CD4-positive, alpha-beta T cell treated with Interleukin-6 for 4 hours (primary cell): Measurements from ENCODE around the gene ARHGAP24.
"Not testable (repeated sequence)": the region's sequence is repeated elsewhere in the genome, so short reads cannot be mapped to it uniquely, and the experiment has no call there.

Experiments
- DNase-seq: peaks from one replicate; pipeline ENCODE4 v3.0.0-alpha.2; 2020; ENCODE audit warnings: mixed read lengths

Gene ARHGAP24

GRCh38 chr4:85968945-85969819 is 494.2 kb downstream of the ARHGAP24 start:
- no peak for DNase-seq

GRCh38 chr4:85970535-85970934 is 495.6 kb downstream of the ARHGAP24 start:
- DNase-seq: no peak

DNA sequence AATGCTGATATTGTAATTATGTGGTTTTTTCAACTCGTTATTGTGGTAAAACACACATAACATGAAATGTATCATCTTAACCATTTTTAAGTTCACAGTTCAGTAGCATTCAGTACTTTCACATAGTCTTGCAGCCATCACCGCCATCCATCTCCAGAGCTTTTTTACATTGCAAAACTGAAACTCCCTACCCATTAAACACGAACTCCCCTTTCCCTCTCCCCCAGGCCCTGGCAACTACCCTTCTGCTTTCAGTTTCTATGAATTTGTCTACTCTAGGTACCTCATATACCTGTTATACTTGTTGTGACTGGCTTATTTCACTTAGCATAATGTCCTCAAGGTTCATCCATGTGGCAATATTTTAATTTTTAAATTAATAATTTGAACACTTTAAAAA is 504.3 kb downstream of the ARHGAP24 start:
- no peak for DNase-seq

GRCh38 chr4:85986266-85986665 is 511.3 kb downstream of the ARHGAP24 start:
- DNase-seq: no peak

DNA sequence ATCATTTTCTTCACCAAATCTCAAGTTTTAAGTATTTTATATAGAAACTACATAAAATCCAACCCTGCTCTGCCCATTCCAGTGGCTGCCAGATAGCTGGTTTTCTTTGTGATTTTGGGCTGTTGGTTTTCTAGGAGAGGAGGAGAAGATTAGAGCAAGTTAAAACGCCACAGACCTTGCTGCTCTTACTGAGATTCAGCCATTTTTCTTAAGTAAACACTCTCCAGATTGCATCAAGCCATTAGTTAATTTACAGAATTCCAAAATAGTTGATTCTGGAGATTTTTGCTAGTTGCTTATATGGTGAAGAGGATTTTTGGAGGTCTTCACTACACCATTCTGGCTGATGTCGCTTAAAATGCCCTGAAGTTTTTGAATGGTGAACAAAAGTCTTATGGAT is 518.7 kb downstream of the ARHGAP24 start:
- DNase-seq: no peak

DNA sequence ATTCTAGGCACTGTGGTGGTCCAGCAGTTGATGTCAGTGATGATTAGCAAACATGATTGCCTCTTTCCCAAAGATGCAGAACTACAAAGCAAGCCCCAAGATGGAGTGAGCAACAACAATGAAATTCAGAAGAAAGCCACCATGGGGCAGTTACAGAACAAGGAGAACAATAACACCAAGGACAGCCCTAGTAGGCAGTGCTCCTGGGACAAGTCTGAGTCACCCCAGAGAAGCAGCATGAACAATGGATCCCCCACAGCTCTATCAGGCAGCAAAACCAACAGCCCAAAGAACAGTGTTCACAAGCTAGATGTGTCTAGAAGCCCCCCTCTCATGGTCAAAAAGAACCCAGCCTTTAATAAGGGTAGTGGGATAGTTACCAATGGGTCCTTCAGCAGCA is 519.6 kb downstream of the ARHGAP24 start:
- DNase-seq: no peak

DNA sequence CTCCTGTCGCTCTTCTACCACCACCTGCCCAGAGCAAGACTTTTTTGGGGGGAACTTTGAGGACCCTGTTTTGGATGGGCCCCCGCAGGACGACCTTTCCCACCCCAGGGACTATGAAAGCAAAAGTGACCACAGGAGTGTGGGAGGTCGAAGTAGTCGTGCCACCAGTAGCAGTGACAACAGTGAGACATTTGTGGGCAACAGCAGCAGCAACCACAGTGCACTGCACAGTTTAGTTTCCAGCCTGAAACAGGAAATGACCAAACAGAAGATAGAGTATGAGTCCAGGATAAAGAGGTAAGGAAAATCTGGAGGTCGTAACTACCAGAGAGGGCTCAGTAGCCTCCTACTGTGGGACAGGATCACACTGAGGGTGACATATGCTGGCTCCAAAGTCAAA is 520.4 kb downstream of the ARHGAP24 start:
- DNase-seq: no peak

- DNase-seq: no peak
Measured at GRCh38 chr4:86001591-86001990, 526.6 kb downstream of the ARHGAP24 start.

DNA sequence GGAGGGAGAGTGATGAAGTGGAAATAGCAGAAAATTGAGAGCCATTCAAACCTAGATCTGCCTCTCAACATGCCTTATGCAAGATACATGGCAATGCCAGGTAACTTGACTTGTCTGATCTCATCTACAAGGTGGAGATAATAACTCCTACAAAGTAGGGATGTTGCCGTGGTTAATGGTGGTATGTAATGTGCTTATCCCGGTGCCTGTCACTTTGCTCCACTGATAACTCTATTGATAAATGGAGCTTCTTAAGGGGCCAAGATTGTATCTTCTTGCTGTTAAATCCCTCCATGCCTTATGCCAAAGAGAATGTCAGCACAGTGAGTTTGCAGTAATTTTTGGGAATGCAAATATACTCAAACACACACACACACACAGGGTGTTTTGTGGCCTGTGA is 529.1 kb downstream of the ARHGAP24 start:
- DNase-seq: no peak

DNA sequence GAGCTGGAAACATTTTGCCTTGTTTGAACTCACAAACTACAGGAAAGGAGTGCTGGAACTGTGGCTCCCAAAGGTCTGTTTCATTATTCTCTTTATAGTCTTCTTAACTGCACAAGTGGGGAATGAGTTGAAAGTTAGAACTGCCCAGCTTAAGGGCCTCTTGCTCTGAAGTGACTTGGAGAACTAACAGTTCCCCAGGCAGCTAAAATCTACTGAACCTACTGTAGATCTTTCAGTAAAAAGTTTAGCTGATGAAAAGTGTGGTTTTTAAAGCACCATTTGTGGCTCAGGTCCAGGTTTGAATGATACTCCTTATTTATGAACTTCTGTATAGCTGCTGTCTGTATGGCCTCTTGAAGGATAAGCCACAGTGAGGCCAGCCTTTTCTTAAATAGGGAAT is 531.1 kb downstream of the ARHGAP24 start:
- no peak for DNase-seq

DNA sequence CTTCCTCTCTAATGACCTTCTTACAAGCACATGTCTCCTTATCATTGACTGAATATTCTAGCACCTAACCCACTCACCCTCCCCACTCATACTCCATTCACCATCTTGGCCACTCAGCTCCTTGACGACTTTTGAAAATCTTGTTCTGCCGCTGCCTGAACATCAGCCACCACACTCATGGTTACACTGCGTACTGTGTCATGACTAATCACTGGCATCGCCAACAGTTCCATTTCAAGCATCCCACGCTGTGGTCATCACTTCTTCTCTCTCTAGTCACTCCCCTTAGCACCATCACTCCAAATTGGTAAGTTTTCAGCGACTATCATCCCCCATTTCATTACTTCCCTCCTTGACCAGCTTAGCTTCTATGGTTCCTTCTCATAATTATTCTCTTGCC is 532.1 kb downstream of the ARHGAP24 start:
- DNase-seq: no peak

- DNase-seq: no peak
Measured at GRCh38 chr4:86011117-86011516, 536.2 kb downstream of the ARHGAP24 start.

DNA sequence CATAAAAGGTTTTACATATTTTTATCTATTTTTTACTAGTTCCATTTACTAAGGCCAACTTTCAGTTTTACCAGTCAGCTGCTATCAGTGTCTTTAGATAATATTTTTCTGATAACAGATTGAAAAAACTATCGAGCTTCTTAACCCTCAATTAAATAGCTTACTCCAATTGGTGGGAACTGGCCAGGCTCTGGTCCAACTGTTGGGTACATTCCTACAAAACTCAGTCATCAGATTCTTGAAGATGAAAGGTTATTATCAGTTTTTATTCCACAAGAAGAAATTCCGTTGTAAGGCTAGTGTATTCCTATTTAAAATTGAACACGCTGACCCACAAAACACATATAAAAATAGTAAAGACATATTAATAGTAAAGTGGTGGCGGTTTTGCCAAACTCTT is 538.7 kb downstream of the ARHGAP24 start:
- DNase-seq: no peak

DNA sequence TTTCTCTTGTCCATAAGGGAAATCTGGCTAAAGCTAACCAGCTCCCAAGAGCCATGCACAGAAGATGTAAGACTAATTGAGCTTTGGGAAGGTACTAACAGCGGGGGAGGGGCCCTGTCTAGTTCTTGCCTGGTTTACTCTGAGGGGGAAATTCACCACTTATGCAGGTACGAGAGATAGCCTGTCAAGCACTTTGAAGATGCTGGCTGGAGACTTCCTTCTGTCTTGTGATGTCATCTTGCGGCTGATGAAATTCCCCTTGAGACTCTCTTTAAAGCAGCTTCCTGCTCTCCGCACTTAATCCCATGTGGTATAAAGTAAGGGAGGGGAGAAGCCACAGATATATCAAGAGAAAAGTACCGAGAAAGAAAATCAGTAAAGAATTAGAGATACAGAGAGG is 539.6 kb downstream of the ARHGAP24 start:
- DNase-seq: no peak

DNA sequence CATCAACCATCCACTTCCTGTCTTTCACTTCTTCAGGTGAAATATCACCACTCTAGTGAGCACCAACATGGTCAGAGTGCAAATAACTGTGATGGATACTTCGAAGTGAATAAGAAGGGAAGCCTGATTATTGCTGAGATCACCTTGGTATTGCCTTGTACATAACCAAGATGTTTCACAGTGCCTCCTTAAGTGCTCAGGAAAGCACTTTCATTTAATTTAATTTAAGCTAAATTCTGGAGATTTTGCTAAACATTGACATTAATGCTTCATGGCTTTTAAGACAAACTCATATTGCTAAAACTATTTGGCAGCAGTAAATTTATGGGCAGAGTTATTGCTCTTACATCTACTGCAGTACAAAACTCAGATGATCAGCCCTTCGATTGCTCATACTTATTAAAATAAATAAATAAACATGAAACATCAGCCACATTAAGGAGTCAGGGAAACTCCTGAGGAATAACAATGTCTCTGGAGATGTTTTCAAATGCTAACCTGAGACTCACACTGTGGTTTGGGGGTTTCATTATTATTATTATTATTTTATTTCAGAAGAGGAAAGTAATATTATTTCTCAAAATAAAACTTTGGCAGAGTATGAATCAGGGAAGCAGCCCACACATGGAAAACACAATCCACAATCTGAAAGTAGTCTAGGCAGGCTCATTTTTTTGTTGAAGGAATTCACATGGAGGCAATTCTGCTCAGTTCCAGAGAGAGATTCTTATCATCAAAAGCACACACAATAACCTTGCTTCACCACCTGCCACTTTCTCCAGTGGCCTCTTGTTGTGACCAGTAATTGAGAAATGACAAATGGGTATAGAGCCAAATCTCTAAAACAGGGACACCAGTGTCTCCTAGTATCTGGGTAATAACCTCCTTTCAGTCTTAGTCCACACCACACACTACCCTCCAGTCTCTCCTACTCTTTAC is 540.7 kb downstream of the ARHGAP24 start:
- no peak for DNase-seq

GRCh38 chr4:86019362-86019761 is 544.4 kb downstream of the ARHGAP24 start:
- DNase-seq: no peak

GRCh38 chr4:86019906-86020305 is 545.0 kb downstream of the ARHGAP24 start:
- no peak for DNase-seq

GRCh38 chr4:86021671-86022070 is 546.7 kb downstream of the ARHGAP24 start:
- not testable (repeated sequence) for DNase-seq

DNA sequence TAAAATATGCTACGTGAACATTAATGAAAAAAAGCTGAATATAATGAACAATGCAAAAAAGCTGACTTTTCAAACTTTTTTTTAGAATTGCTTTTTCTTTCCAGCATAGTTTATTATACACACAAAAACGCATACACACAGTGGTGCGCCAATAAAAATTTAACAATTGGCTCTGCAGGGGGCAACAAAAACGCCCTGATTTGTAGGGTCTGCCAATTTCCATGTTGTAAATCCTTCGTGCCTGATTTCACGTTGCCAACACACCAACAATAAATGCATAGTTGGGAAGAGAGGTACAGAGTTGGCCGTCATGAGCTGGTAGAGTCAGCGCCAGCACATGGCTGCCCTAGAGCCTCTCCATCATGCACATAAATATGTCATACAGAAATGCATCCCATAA is 551.8 kb downstream of the ARHGAP24 start:
- no peak for DNase-seq

- no peak for DNase-seq
Measured at GRCh38 chr4:86031927-86032326, 557.0 kb downstream of the ARHGAP24 start.

DNA sequence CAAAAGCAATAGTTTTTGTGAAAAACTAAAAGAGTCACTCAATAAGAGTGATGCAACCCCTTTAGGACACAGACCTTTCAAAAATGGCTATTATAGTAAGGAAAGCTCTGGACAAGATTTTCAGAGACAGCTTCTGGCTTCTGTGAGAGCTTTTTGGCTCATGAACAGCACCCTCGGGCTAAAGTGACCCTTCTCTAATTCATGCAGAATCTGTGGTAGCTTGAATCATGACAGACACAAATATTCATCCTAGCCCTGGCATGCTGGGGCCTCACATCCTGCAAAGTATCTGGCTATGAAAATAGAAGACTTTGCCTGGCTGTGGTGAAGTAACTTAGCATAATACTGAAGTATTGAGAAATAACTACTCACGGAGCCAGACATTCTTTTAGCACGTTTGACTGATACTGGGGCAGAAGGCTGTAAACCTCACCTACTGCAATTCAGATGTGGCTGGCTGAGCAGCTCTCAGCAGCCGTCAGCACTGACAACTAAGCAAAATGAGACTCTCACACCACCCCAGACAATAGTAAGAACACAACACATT is 557.6 kb downstream of the ARHGAP24 start:
- no peak for DNase-seq

DNA sequence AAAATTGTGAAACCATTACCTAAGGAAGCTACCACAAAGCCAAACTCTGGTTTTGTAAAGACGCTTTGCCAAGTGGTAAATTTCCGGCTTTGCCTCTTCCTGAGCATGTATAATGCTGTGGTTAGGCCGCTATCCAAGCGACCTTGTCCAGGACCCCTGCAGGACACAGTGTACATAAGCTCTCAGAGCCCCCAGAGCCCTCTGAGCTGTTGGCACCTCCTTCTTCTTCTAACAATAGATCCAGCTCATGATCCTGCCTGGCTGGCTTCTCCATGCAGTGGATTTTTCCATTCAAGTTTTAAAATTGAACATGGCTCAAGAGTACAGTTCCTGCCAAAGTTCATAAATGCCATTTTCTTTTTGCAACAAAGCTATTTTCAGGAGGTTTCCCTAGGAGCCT is 558.2 kb downstream of the ARHGAP24 start:
- DNase-seq: no peak

- no peak for DNase-seq
Measured at GRCh38 chr4:86034616-86035015, 559.7 kb downstream of the ARHGAP24 start.

- DNase-seq: no peak
Measured at GRCh38 chr4:86035688-86036087, 560.7 kb downstream of the ARHGAP24 start.
